OCI-LY3 (cell line): ENCODE measurements around the gene MEIOC.

Source experiments
- H2AFZ ChIP-seq: fragments of 200-600, 300-600 bp; shearing (Covaris generic); 2 replicates; pipeline ENCODE4 v1.6.0; 2014; ENCODE audit warnings: antibody characterized with exemption, low read depth, low read length
- H3K27ac ChIP-seq: fragments of 200-600, 300-600 bp; sonication (generic); 2 replicates; pipeline ENCODE4 v1.5.1; 2014; ENCODE audit warnings: mild to moderate bottlenecking, low read length, moderate library complexity, mixed read lengths
- H3K27me3 ChIP-seq: fragments of 200-600, 300-600 bp; sonication (generic); 2 replicates; pipeline ENCODE4 v1.6.1; 2014; ENCODE audit warnings: low read depth, low read length, mixed read lengths
- H3K36me3 ChIP-seq: fragments of 200-600, 300-600 bp; sonication (generic); replicated peaks from 2 replicates; pipeline ENCODE3; 2014; ENCODE audit warnings: low read depth, low read length, mixed read lengths
- H3K4me1 ChIP-seq: fragments of 300-600, 200-600 bp; sonication (generic); 2 replicates; pipeline ENCODE4 v1.6.1; 2014; ENCODE audit warnings: low read length, mixed read lengths
- H3K4me2 ChIP-seq: fragments of 200-600, 300-600 bp; sonication (generic); 2 replicates; pipeline ENCODE4 v1.6.1; 2014; ENCODE audit warnings: low read length, mixed read lengths
- H3K4me3 ChIP-seq: fragments of 300-600, 200-600 bp; sonication (generic); 2 replicates; pipeline ENCODE4 v1.5.1; 2014; ENCODE audit warnings: antibody characterized with exemption, mild to moderate bottlenecking, low read length, moderate library complexity
- H3K79me2 ChIP-seq: fragments of 300-600, 200-600 bp; shearing (Covaris generic); 2 replicates; pipeline ENCODE4 v1.6.1; 2014; ENCODE audit warnings: mild to moderate bottlenecking, low read length, mixed read lengths
- H3K9ac ChIP-seq: fragments of 300-600, 200-600 bp; shearing (Covaris generic); 2 replicates; pipeline ENCODE4 v1.6.0; 2014; ENCODE audit warnings: mild to moderate bottlenecking, low read length, moderate library complexity
- H3K9me3 ChIP-seq: fragments of 200-600, 300-600 bp; shearing (Covaris generic); 2 replicates; pipeline ENCODE4 v1.6.1; 2014; ENCODE audit warnings: low read length, mixed read lengths; ENCODE audit not compliant: insufficient read depth
- H4K20me1 ChIP-seq: fragments of 200-600, 300-600 bp; sonication (generic); 2 replicates; pipeline ENCODE4 v1.6.1; 2016; ENCODE audit warnings: low read length, mixed read lengths; ENCODE audit not compliant: insufficient read depth
- EZH2phosphoT487 ChIP-seq: fragments of 200-600 bp; shearing (Covaris generic); IDR thresholded peaks from 2 replicates; pipeline ENCODE4 v1.6.1; 2018; ENCODE audit warnings: antibody characterized with exemption, mixed run types, low read depth
- TF ChIP-seq, protein P1 (sequence below): fragments of 200-600, 300-600 bp; sonication (generic); IDR thresholded peaks from 2 replicates; pipeline ENCODE4 v1.5.1; 2014; ENCODE audit warnings: antibody characterized with exemption, low read length, low read depth

The MEIOC gene

DNA sequence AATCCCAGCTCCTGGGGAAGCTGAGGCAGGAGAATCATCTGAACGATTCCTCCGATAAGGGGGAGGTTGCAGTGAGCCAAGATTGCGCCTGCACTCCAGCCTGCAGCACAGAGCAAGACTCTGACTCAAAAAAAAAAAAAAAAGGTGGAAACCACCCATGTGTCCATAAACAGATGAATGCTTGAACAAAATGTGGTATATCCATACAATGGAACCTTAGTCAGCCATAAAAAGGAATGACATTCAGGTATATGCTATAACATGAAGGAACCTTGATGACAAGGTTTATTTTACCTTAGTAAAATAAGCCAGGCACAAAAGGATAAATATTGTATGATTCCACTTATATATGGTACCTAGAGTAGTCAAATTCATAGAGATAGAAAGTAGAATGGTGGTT is 2.9 kb upstream of the MEIOC start:
- H3K4me2 ChIP-seq = no peak overlapping the region
- no peaks in the 10 kb centered on the region for H3K79me2 ChIP-seq
- H2AFZ ChIP-seq = no peak overlapping the region
- H3K9ac ChIP-seq = no peak overlapping the region
- no peaks in the 10 kb centered on the region for H3K36me3 ChIP-seq
- 0 out of 2 replicates have a peak, but pooled peaks cover 5% of the 10 kb centered on the region for H3K27me3 ChIP-seq
- H3K4me1 ChIP-seq = no peaks in the 10 kb centered on the region
- H4K20me1 ChIP-seq = no peaks in the 10 kb centered on the region
- no peak overlapping the region for H3K4me3 ChIP-seq
- no peak overlapping the region for H3K27ac ChIP-seq
- TF ChIP-seq EZH2phosphoT487 = no peak
- TF ChIP-seq, protein P1, sequence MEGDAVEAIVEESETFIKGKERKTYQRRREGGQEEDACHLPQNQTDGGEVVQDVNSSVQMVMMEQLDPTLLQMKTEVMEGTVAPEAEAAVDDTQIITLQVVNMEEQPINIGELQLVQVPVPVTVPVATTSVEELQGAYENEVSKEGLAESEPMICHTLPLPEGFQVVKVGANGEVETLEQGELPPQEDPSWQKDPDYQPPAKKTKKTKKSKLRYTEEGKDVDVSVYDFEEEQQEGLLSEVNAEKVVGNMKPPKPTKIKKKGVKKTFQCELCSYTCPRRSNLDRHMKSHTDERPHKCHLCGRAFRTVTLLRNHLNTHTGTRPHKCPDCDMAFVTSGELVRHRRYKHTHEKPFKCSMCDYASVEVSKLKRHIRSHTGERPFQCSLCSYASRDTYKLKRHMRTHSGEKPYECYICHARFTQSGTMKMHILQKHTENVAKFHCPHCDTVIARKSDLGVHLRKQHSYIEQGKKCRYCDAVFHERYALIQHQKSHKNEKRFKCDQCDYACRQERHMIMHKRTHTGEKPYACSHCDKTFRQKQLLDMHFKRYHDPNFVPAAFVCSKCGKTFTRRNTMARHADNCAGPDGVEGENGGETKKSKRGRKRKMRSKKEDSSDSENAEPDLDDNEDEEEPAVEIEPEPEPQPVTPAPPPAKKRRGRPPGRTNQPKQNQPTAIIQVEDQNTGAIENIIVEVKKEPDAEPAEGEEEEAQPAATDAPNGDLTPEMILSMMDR = no peak
- H3K9me3 ChIP-seq = no peaks in the 10 kb centered on the region

DNA sequence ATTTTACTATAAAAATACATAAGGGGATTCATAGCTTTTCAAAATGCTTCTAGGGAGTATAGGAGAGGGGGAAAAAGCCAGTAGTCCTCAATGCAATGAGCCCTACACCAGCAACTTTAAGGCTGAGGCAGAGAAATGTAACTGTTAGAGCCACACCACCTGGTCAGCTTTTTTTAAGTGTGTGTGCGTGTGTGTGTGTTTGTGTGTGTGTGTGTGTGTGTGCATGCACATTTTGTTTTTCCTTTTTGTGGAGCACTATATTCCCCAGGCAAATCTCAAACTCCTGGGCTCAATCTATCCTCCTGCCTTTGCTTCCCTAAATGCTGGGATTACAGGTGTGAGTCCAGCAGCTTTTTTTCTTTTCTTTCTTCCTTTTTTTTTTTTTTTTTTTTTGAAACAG is 2.3 kb upstream of the MEIOC start:
- Histone ChIP-seq H3K4me2 (no peak overlapping the region), H3K79me2 (no peaks in the 10 kb centered on the region), H3K27me3 (0 out of 2 replicates have a peak, but pooled peaks cover 4% of the 10 kb centered on the region), H4K20me1 (no peaks in the 10 kb centered on the region), H3K9ac (no peak overlapping the region), H3K4me1 (no peaks in the 10 kb centered on the region), H3K9me3 (no peaks in the 10 kb centered on the region), H2AFZ (no peak overlapping the region), H3K36me3 (no peaks in the 10 kb centered on the region), H3K27ac (no peak overlapping the region), H3K4me3 (no peak overlapping the region)
- TF ChIP-seq, protein P1 = no peak
- TF ChIP-seq EZH2phosphoT487 = no peak

DNA sequence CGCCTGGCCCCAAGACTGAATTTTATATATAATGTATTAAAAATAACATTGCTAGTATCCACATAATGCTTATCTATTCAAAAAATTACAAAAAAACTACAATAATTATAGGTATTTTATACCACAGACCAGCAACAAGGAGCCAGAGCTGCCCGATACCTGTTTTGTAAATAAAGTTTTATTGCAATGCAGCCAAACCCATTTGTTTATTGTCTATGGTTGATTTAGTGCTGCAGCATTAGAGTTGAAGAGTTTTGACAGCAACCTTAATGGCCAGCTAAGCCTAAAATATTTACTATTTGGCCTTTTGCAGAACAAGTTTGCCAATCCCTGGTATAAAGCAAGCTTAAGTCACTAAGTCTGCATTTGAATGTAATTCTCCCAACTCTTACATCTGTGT is 5.6 kb downstream of the MEIOC start:
- Histone ChIP-seq H3K4me1 (no peaks in the 10 kb centered on the region), H3K27ac (no peak overlapping the region), H3K9me3 (no peaks in the 10 kb centered on the region), H3K36me3 (no peaks in the 10 kb centered on the region), H3K27me3 (no peaks in the 10 kb centered on the region), H4K20me1 (no peaks in the 10 kb centered on the region), H3K9ac (no peak overlapping the region), H3K79me2 (no peaks in the 10 kb centered on the region), H3K4me2 (no peak overlapping the region), H2AFZ (no peak overlapping the region), H3K4me3 (no peak overlapping the region)
- TF ChIP-seq EZH2phosphoT487 = no peak
- TF ChIP-seq, protein P1 = no peak

DNA sequence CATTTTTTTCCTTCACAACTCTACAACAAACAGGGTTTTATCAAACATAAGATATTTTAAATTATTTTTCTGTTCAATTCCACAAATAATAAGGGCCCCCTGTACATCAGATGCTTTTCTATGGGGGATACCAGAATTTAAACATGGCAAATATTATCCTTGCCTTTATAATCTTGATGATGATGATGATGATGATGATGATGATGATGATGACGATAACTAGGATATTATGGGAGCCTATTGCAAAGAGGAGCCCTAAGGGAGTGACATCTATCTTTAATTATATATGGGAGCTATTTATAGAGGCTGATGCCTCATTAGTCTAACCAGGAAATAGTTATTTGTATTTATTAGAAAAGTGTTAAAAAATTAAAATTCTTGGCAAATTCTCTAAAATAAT is 6.8 kb downstream of the MEIOC start:
- no peak overlapping the region for H3K27ac ChIP-seq
- H2AFZ ChIP-seq = no peak overlapping the region
- H3K9me3 ChIP-seq = no peaks in the 10 kb centered on the region
- no peak overlapping the region for H3K9ac ChIP-seq
- TF ChIP-seq, protein P1 = no peak
- TF ChIP-seq EZH2phosphoT487 = no peak
- no peaks in the 10 kb centered on the region for H3K36me3 ChIP-seq
- H3K4me3 ChIP-seq = no peak overlapping the region
- H3K4me2 ChIP-seq = no peak overlapping the region
- H4K20me1 ChIP-seq = no peaks in the 10 kb centered on the region
- no peaks in the 10 kb centered on the region for H3K4me1 ChIP-seq
- no peaks in the 10 kb centered on the region for H3K27me3 ChIP-seq
- H3K79me2 ChIP-seq = no peaks in the 10 kb centered on the region
